ENCODE measurements around the gene LHFPL6. TPM values are rescaled to one million over a fixed set of nuclear protein-coding genes. Genes with fewer than 3 reads are reported as not detected.

LHFPL6 gene
- total RNA-seq, 1 experiment from 2014 or later: 25.7 TPM

DNA sequence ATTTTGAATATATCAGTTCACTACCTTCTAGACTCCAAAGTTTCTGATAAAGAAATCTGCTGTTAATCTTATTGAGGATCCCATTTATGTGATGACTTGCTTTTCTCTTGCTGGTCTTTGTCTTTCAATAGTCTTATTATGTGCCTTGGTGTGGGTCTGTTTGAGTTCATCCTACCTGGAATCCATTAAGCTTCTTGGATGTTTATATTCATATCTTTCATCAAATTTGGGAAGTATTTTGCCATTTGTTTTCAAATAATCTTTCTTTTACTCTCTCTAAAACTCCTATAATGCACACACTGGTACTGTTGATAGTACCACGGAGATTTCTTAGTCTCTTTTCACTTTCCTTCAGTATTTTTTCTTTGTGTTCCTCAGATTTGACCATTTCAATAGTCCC is 28.3 kb upstream of the LHFPL6 start:
- H3K27ac ChIP-seq (ENCODE audit: low read length): no peak overlapping the region
- CTCF ChIA-PET: no interaction called here
- no peaks in the 10 kb centered on the region for H3K9me3 ChIP-seq (ENCODE audit: control insufficient read depth, insufficient read depth, low read depth, low read length)
- no TSS peak for BruUV-seq (replicated peaks)
- H3K27me3 ChIP-seq (ENCODE audit: control insufficient read depth, insufficient read depth, low read length): no peaks in the 10 kb centered on the region
- DNase-seq (ENCODE audit: low read depth, low spot score) (no peak), ATAC-seq (no peak)
- H3K4me1 ChIP-seq (ENCODE audit: control insufficient read depth, insufficient read depth, low read length): no peaks in the 10 kb centered on the region
- in situ Hi-C loops (cut with HindIII; ENCODE audit: low pct_unique_long_range_greater_than_20kb, low sequenced_read_pairs): no loop called here
- POLR2A ChIA-PET: no interaction called here
- H3K4me3 ChIP-seq (ENCODE audit: low read depth in 2 of 2, low read length in 2 of 2): no peak overlapping the region
- intact Hi-C loops (cut with micrococcal nuclease; ENCODE audit: unreplicated experiment): no loop called here
- TF ChIP-seq, protein P1, sequence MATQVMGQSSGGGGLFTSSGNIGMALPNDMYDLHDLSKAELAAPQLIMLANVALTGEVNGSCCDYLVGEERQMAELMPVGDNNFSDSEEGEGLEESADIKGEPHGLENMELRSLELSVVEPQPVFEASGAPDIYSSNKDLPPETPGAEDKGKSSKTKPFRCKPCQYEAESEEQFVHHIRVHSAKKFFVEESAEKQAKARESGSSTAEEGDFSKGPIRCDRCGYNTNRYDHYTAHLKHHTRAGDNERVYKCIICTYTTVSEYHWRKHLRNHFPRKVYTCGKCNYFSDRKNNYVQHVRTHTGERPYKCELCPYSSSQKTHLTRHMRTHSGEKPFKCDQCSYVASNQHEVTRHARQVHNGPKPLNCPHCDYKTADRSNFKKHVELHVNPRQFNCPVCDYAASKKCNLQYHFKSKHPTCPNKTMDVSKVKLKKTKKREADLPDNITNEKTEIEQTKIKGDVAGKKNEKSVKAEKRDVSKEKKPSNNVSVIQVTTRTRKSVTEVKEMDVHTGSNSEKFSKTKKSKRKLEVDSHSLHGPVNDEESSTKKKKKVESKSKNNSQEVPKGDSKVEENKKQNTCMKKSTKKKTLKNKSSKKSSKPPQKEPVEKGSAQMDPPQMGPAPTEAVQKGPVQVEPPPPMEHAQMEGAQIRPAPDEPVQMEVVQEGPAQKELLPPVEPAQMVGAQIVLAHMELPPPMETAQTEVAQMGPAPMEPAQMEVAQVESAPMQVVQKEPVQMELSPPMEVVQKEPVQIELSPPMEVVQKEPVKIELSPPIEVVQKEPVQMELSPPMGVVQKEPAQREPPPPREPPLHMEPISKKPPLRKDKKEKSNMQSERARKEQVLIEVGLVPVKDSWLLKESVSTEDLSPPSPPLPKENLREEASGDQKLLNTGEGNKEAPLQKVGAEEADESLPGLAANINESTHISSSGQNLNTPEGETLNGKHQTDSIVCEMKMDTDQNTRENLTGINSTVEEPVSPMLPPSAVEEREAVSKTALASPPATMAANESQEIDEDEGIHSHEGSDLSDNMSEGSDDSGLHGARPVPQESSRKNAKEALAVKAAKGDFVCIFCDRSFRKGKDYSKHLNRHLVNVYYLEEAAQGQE (IDR thresholded peaks at IDR 0.05; ENCODE audit: insufficient read depth in 1 of 2, low read depth in 2 of 2, low read length in 1 of 2): no peak
- no peaks in the 10 kb centered on the region for H3K36me3 ChIP-seq (ENCODE audit: control insufficient read depth, insufficient read depth, low read length)

DNA sequence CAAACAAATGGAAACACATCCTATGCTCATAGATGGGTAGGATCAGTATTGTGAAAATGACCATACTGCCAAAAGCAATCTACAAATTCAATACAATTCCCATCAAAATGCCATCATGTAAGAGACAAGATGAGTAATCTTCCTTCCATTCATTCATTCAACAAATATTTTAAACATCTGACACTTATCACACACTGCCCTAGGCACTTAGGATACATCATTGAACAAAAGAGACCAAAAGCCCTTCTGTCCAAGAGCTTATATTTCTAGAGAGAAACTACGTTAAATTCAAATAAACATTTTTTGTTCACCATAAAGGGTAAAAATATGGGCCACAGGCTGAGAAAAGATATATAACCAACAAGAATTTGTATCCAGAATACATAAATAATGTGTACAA is 20.5 kb upstream of the LHFPL6 start:
- in situ Hi-C loops (cut with HindIII; ENCODE audit: low pct_unique_long_range_greater_than_20kb, low sequenced_read_pairs): no loop called here
- CTCF ChIA-PET: no interaction called here

More for the DNA sequence above, 20.5 kb upstream of the LHFPL6 start:
- intact Hi-C loops (cut with micrococcal nuclease; ENCODE audit: unreplicated experiment): no loop called here
- no peak for DNase-seq (ENCODE audit: low read depth, low spot score)
- BruUV-seq (replicated peaks): no TSS peak
- Histone ChIP-seq H3K4me3 (ENCODE audit: low read depth in 2 of 2, low read length in 2 of 2) (no peak overlapping the region), H3K27ac (ENCODE audit: low read length) (no peak overlapping the region), H3K9me3 (ENCODE audit: control insufficient read depth, insufficient read depth, low read depth, low read length) (no peaks in the 10 kb centered on the region), H3K4me1 (ENCODE audit: control insufficient read depth, insufficient read depth, low read length) (no peaks in the 10 kb centered on the region), H3K27me3 (ENCODE audit: control insufficient read depth, insufficient read depth, low read length) (no peaks in the 10 kb centered on the region), H3K36me3 (ENCODE audit: control insufficient read depth, insufficient read depth, low read length) (no peaks in the 10 kb centered on the region)
- ATAC-seq: no peak
- POLR2A ChIA-PET: no interaction called here
- TF ChIP-seq POLR2AphosphoS5 (IDR thresholded peaks at IDR 0.05; ENCODE audit: low read depth, low read length): no peak
- no peak for TF ChIP-seq SIN3A (IDR thresholded peaks at IDR 0.05; ENCODE audit: borderline replicate concordance, insufficient read depth, low read depth, low read length)
- TF ChIP-seq, protein P2, sequence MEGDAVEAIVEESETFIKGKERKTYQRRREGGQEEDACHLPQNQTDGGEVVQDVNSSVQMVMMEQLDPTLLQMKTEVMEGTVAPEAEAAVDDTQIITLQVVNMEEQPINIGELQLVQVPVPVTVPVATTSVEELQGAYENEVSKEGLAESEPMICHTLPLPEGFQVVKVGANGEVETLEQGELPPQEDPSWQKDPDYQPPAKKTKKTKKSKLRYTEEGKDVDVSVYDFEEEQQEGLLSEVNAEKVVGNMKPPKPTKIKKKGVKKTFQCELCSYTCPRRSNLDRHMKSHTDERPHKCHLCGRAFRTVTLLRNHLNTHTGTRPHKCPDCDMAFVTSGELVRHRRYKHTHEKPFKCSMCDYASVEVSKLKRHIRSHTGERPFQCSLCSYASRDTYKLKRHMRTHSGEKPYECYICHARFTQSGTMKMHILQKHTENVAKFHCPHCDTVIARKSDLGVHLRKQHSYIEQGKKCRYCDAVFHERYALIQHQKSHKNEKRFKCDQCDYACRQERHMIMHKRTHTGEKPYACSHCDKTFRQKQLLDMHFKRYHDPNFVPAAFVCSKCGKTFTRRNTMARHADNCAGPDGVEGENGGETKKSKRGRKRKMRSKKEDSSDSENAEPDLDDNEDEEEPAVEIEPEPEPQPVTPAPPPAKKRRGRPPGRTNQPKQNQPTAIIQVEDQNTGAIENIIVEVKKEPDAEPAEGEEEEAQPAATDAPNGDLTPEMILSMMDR (IDR thresholded peaks at IDR 0.05): no peak
- TF ChIP-seq, protein P1 (IDR thresholded peaks at IDR 0.05; ENCODE audit: insufficient read depth in 1 of 2, low read depth in 2 of 2, low read length in 1 of 2): no peak
- TF ChIP-seq TCF7L2 (IDR thresholded peaks at IDR 0.05; ENCODE audit: low read depth, low read length): no peak

Measured in Panc1 (cell line).